ENCODE measurements around the gene ACOT7. TPM values are rescaled to one million over a fixed set of nuclear protein-coding genes. Genes with fewer than 3 reads are reported as not detected.

Gene ACOT7
- total RNA-seq, 1 experiment from 2014 or later = 151 TPM

- no peak for TF ChIP-seq ZNF425 (CRISPR knock-in tag; conservative IDR thresholded peaks at IDR 0.05)
Observed at GRCh38 chr1:6282577-6283270, 110.8 kb downstream of the ACOT7 start (continued).

DNA sequence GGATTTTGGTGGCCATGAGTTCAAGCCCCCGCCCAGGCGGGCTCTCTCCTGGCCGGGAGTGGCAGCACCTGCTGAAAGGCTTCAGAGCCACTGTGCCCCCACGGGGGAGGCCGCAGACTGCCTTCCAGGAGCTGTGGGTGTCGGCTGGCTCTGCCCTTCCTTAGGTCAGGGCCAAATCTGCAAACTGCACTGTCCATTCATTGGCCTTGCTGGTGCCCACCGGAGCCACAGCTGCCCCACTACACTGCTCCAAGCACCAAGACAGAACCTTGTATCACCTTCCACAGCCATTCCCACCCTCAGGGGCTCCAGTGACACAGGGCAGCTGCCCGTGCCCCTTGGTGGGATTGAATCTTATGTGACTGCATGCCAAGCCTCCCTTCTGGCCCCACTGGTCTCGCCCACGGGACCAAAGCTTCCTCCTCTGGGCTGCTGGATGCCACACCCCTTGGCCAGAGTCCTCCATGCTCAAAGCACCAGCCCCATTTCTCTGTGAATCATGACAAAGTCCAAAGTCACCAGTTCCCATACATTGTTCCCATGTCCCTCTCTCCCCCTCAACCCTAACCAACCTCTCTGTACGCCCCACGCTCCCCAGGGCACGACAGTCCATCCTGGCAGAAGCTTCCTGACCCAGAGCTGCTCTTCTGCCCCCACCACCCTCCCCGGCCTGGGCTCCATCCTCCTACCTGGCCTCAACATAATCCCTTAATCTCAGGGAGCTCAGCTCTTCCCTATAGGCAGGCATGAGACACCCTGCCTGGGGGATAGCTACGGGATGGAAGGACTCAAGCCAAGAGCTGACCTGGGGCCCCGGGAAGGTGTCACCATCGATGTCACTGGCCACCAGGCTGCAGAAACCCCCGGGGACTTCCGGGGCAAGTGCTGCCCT lies 111.8 kb downstream of the ACOT7 start:
- Mint-ChIP-seq H3K4me1 (peaks cover 5% of the 10 kb centered on the region), H3K4me3 (no peak overlapping the region), H3K9me3 (no peaks in the 10 kb centered on the region), H3K36me3 (no peaks in the 10 kb centered on the region), H3K27me3 (ENCODE audit: low read depth) (no peaks in the 10 kb centered on the region), H3K27ac (no peak overlapping the region)
- DNase-seq (ENCODE audit: low spot score) (no peak), ATAC-seq (no peak)
- POLR2A ChIA-PET = no interaction called here
- no peak for TF ChIP-seq GTF2I (CRISPR knock-in tag; conservative IDR thresholded peaks at IDR 0.05)
- CTCF ChIA-PET = interaction anchor here (0.7 to 2.3 kb wide), 13 partner anchors 13 to 159 kb away, joined by 3 to 12 read pairs (median 3); partner anchors contain the start of gene GPR153

- CTCF ChIA-PET = interaction anchor here (1.0 to 2.3 kb wide), 12 partner anchors 13 to 134 kb away, joined by 3 to 12 read pairs (median 5); partner anchors contain the start of gene GPR153
- H3K27ac Mint-ChIP-seq = no peak overlapping the region
Observed at GRCh38 chr1:6280761-6281451, 112.7 kb downstream of the ACOT7 start.

GRCh38 chr1:6279613-6280383 lies 113.8 kb downstream of the ACOT7 start:
- DNase-seq (ENCODE audit: low spot score) = no peak
- no peak for ATAC-seq
- Mint-ChIP-seq H3K4me3 (no peak overlapping the region), H3K9me3 (no peaks in the 10 kb centered on the region), H3K27me3 (ENCODE audit: low read depth) (no peaks in the 10 kb centered on the region), H3K36me3 (no peaks in the 10 kb centered on the region), H3K27ac (no peak overlapping the region), H3K4me1 (peaks cover 14% of the 10 kb centered on the region)
- ChIA-PET POLR2A (no interaction called here), CTCF (interaction anchor here (1.0 to 2.0 kb wide), 9 partner anchors 12 to 75 kb away, joined by 3 to 11 read pairs (median 3); partner anchors contain the start of gene GPR153)
- TF ChIP-seq, protein P1, sequence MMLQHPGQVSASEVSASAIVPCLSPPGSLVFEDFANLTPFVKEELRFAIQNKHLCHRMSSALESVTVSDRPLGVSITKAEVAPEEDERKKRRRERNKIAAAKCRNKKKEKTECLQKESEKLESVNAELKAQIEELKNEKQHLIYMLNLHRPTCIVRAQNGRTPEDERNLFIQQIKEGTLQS (CRISPR knock-in tag; conservative IDR thresholded peaks at IDR 0.05) = no peak
- TF ChIP-seq ZNF396 (CRISPR knock-in tag; IDR thresholded peaks at IDR 0.05; ENCODE audit: borderline replicate concordance) = no peak
- no peak for TF ChIP-seq TCF7 (CRISPR knock-in tag; IDR thresholded peaks at IDR 0.05; ENCODE audit: low read depth)
- TF ChIP-seq PREB (CRISPR knock-in tag; IDR thresholded peaks at IDR 0.05; ENCODE audit: borderline replicate concordance) = no peak
- TF ChIP-seq TEAD4 (CRISPR knock-in tag; IDR thresholded peaks at IDR 0.05) = no peak
- TF ChIP-seq GTF2I (CRISPR knock-in tag; conservative IDR thresholded peaks at IDR 0.05) = no peak
- TF ChIP-seq ZNF671 (CRISPR knock-in tag; IDR thresholded peaks at IDR 0.05) = no peak
- TF ChIP-seq ATF2 (CRISPR knock-in tag; IDR thresholded peaks at IDR 0.05; ENCODE audit: borderline replicate concordance, low read depth) = no peak
- TF ChIP-seq SMAD3 (CRISPR knock-in tag; IDR thresholded peaks at IDR 0.05; ENCODE audit: borderline replicate concordance) = no peak
- no peak for TF ChIP-seq OVOL2 (CRISPR knock-in tag; IDR thresholded peaks at IDR 0.05; ENCODE audit: borderline replicate concordance)
- no peak for TF ChIP-seq CREB1 (CRISPR knock-in tag; IDR thresholded peaks at IDR 0.05)
- TF ChIP-seq FOXJ3 (CRISPR knock-in tag; IDR thresholded peaks at IDR 0.05; ENCODE audit: borderline replicate concordance) = no peak
- no peak for TF ChIP-seq KAT7 (CRISPR knock-in tag; IDR thresholded peaks at IDR 0.05; ENCODE audit: borderline replicate concordance)
- TF ChIP-seq NFYB (CRISPR knock-in tag; conservative IDR thresholded peaks at IDR 0.05; ENCODE audit: low read depth) = no peak
- no peak for TF ChIP-seq ATF1 (CRISPR knock-in tag; IDR thresholded peaks at IDR 0.05)
- no peak for TF ChIP-seq RORB (CRISPR knock-in tag; IDR thresholded peaks at IDR 0.05)
- no peak for TF ChIP-seq ATF6 (CRISPR knock-in tag; IDR thresholded peaks at IDR 0.05)

More at GRCh38 chr1:6280761-6281451, 112.7 kb downstream of the ACOT7 start:
- Mint-ChIP-seq H3K36me3 (no peaks in the 10 kb centered on the region), H3K4me1 (peaks cover 14% of the 10 kb centered on the region), H3K9me3 (no peaks in the 10 kb centered on the region), H3K4me3 (no peak overlapping the region), H3K27me3 (ENCODE audit: low read depth) (no peaks in the 10 kb centered on the region)
- DNase-seq (ENCODE audit: low spot score) (peak; percentile 79), ATAC-seq (peak; percentile 86)
- no peak for TF ChIP-seq CREB1 (CRISPR knock-in tag; IDR thresholded peaks at IDR 0.05)
- TF ChIP-seq ZNF121 (CRISPR knock-in tag; IDR thresholded peaks at IDR 0.05) = peak; percentile 95
- POLR2A ChIA-PET = no interaction called here
